Prostate gland (tissue), 2 donors: ENCODE measurements around the gene POU3F2. TPM values are rescaled to one million over a fixed set of nuclear protein-coding genes. Genes with fewer than 3 reads are reported as not detected.
A peak's percentile ranks its signal among the peaks of the same experiment; 100 is the strongest.

ENCODE experiments used
- DNase-seq: peaks from one replicate; pipeline ENCODE4 v3.0.0-alpha.2; 2019; ENCODE audit warnings: low spot score
- H3K27ac ChIP-seq, 2 donors: fragments of 200-600 bp; sonication (generic); 2 replicates each; pipeline ENCODE4 v1.5.1; 2017 to 2019
- H3K27me3 ChIP-seq: fragments of 200-600 bp; sonication (generic); replicated peaks from 2 replicates; pipeline ENCODE4 v1.5.1; 2019; ENCODE audit not compliant: insufficient read depth
- H3K36me3 ChIP-seq, 2 donors: fragments of 200-600 bp; sonication (generic); 1 replicate in 1 of 2; 2 replicates in 1 of 2; pipeline versions ENCODE4 v1.5.1 to v1.8.1; 2017 to 2019
- H3K4me1 ChIP-seq: fragments of 200-600 bp; sonication (generic); replicated peaks from 2 replicates; pipeline ENCODE4 v1.5.1; 2019
- H3K4me3 ChIP-seq, 2 donors: fragments of 200-600 bp; sonication (generic); 2 replicates each; pipeline ENCODE4 v1.5.1; 2017 to 2019
- H3K9me3 ChIP-seq: fragments of 200-600 bp; sonication (generic); 2 replicates; pipeline ENCODE4 v1.5.1; 2017
- POLR2A ChIP-seq: fragments of 450-650 bp; IDR thresholded peaks from one replicate; pipeline ENCODE4 v1.6.1; 2016; ENCODE audit warnings: antibody characterized with exemption, mild to moderate bottlenecking
- POLR2AphosphoS5 ChIP-seq: sonication (generic); formaldehyde crosslinking; IDR thresholded peaks from one replicate; pipeline ENCODE4 v1.6.1; 2017; ENCODE audit warnings: antibody characterized with exemption
- WGBS: methylation state at CpG from one replicate; pipeline ENCODE4 v1.1.5; 2018; 5-methylcytosine and 5-hydroxymethylcytosine counted together
- intact Hi-C: fragments of 100-400 bp; cut with DNase I; formaldehyde crosslinking; loops from one replicate; pipeline ENCODE4 v1.14.2; 2022
- total RNA-seq, 2 donors: library from RNA; depleted of rRNA; stranded (reverse); fragments of >200 nt; gene quantifications; one replicate each; pipeline ENCODE4 v1.1.0, GENCODE V29; 2016
- TF ChIP-seq, protein P1 (sequence below), 4 experiments: fragments of 200-600 bp in 2 of 4; fragments of 450-650 bp in 2 of 4; sonication (generic) in 2 of 4; IDR thresholded peaks; 1 replicate in 3 of 4; 2 replicates in 1 of 4; pipeline ENCODE4 v1.5.1; 2016 to 2019; ENCODE audit warnings: antibody characterized with exemption in 4 of 4, mild to moderate bottlenecking in 2 of 4, moderate library complexity in 2 of 4

The POU3F2 gene
- total RNA-seq, 2 donors from 2014 or later, result not detected

- 9% methylated on average over 52 of the region's 53 CpGs for WGBS
- no peaks in the 10 kb centered on the region for H3K9me3 ChIP-seq
- peaks cover 55% of the 10 kb centered on the region for H3K27me3 ChIP-seq
- H3K4me1 ChIP-seq, result no peaks in the 10 kb centered on the region
- no peak for DNase-seq
- no peaks in the 10 kb centered on the region for H3K36me3 ChIP-seq
- no peak overlapping the region for H3K4me3 ChIP-seq
- intact Hi-C loops, result no loop called here
- no peak overlapping the region for H3K27ac ChIP-seq
- TF ChIP-seq, protein P1, sequence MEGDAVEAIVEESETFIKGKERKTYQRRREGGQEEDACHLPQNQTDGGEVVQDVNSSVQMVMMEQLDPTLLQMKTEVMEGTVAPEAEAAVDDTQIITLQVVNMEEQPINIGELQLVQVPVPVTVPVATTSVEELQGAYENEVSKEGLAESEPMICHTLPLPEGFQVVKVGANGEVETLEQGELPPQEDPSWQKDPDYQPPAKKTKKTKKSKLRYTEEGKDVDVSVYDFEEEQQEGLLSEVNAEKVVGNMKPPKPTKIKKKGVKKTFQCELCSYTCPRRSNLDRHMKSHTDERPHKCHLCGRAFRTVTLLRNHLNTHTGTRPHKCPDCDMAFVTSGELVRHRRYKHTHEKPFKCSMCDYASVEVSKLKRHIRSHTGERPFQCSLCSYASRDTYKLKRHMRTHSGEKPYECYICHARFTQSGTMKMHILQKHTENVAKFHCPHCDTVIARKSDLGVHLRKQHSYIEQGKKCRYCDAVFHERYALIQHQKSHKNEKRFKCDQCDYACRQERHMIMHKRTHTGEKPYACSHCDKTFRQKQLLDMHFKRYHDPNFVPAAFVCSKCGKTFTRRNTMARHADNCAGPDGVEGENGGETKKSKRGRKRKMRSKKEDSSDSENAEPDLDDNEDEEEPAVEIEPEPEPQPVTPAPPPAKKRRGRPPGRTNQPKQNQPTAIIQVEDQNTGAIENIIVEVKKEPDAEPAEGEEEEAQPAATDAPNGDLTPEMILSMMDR (IDR thresholded peaks at IDR 0.05), result no peak
- TF ChIP-seq POLR2AphosphoS5, result no peak
Observed at GRCh38 chr6:98843271-98844243, 9.2 kb downstream of the POU3F2 start.

GRCh38 chr6:98844244-98845210 is 10.2 kb downstream of the POU3F2 start:
- no peaks in the 10 kb centered on the region for H3K36me3 ChIP-seq
- H3K27me3 ChIP-seq, result peaks cover 55% of the 10 kb centered on the region
- intact Hi-C loops, result no loop called here
- WGBS, result 8% methylated on average over 48 of the region's 51 CpGs
- H3K9me3 ChIP-seq, result no peaks in the 10 kb centered on the region
- no peaks in the 10 kb centered on the region for H3K4me1 ChIP-seq
- H3K27ac ChIP-seq, result no peak overlapping the region
- H3K4me3 ChIP-seq, result no peak overlapping the region
- TF ChIP-seq, protein P1 (IDR thresholded peaks at IDR 0.05), result no peak
- TF ChIP-seq POLR2AphosphoS5 (no peak), POLR2A (no peak)
- DNase-seq, result no peak

DNA sequence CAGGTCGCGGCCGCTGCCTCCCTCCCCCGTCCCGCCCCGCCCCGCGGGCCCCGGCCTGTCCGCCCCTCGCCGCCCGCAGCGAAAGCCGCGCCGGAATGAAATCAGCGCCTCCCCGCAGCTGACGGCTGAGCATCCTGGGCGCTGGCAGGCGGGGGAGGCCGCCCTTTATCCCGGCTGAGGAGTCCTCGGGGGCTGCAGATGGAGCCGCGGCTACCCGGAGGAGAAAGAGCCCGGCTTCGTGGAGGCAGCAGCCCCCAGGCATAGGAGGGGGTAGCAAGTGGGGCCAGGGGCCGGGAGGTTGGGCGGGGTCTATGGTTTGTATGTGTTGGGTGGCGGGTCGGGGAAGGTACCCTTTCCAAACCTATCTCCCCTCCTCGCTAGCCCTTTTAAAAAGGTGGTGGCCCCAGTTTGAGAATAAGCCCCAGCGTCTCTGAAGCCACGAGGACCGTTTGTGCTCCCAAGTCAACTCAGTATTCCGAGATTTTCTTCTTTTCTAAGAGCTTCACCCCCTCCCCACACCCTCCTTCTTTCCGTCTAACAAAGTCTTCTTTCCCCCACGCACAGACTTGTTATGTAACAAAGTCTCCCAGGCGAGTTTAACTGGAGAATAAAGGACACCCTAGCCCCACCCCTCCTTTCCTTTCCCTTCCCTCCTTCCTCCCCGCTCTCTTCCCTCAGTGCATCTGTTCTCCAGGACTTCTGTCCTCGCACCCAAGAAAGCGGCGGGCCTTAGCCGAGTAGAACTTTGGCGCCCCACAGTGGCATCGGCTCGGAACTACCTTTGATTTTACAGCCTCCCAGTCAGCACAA is 11.0 kb downstream of the POU3F2 start:
- Histone ChIP-seq H3K9me3 (no peaks in the 10 kb centered on the region), H3K4me1 (no peaks in the 10 kb centered on the region), H3K36me3 (no peaks in the 10 kb centered on the region), H3K27me3 (peaks cover 49% of the 10 kb centered on the region), H3K27ac (no peak overlapping the region), H3K4me3 (no peak overlapping the region)
- intact Hi-C loops, result no loop called here
- 3% methylated on average over 29 of the region's 50 CpGs for WGBS
- DNase-seq, result peak; percentile 58
- TF ChIP-seq POLR2A, result no peak
- peak; percentile 47 for TF ChIP-seq POLR2AphosphoS5
- TF ChIP-seq, protein P1 (IDR thresholded peaks at IDR 0.05), result peak; percentile 21 to 73 (median 66)

- intact Hi-C loops, result no loop called here
- TF ChIP-seq POLR2AphosphoS5, result no peak
- TF ChIP-seq, protein P1 (IDR thresholded peaks at IDR 0.05), result no peak
- no peak for TF ChIP-seq POLR2A
- H3K4me3 ChIP-seq, result no peak overlapping the region
- no peaks in the 10 kb centered on the region for H3K9me3 ChIP-seq
- 55% methylated on average over 3 of the region's 3 CpGs for WGBS
- no peaks in the 10 kb centered on the region for H3K36me3 ChIP-seq
- no peaks in the 10 kb centered on the region for H3K4me1 ChIP-seq
- H3K27ac ChIP-seq, result no peak overlapping the region
- peaks cover 44% of the 10 kb centered on the region for H3K27me3 ChIP-seq
- DNase-seq, result no peak
Observed at GRCh38 chr6:98846021-98846380, 11.6 kb downstream of the POU3F2 start.
